Measurements from ENCODE around the gene MLKL.

The MLKL gene

GRCh38 chr16:74625500-74626350, 74.9 kb downstream of the MLKL start:
- Histone ChIP-seq H3K4me3 (ENCODE audit: low read depth, low read length) (no peak overlapping the region), H3K9me3 (ENCODE audit: severe bottlenecking) (no peaks in the 10 kb centered on the region), H3K36me3 (peaks cover 97% of the 10 kb centered on the region), H3K27me3 (ENCODE audit: insufficient read depth, low read depth, severe bottlenecking) (no peaks in the 10 kb centered on the region), H3K27ac (no peak overlapping the region)
- TF ChIP-seq CTCF (IDR thresholded peaks at IDR 0.05; ENCODE audit: low read depth, low read length), result no peak
- DNase-seq, result no peak

GRCh38 chr16:74623839-74624235, 76.8 kb downstream of the MLKL start:
- H3K36me3 ChIP-seq, result peaks cover 90% of the 10 kb centered on the region
- no peak for TF ChIP-seq CTCF (IDR thresholded peaks at IDR 0.05; ENCODE audit: low read depth, low read length)
- no peaks in the 10 kb centered on the region for H3K9me3 ChIP-seq (ENCODE audit: severe bottlenecking)
- no peak overlapping the region for H3K27ac ChIP-seq
- no peak for DNase-seq
- no peaks in the 10 kb centered on the region for H3K27me3 ChIP-seq (ENCODE audit: insufficient read depth, low read depth, severe bottlenecking)
- no peak overlapping the region for H3K4me3 ChIP-seq (ENCODE audit: low read depth, low read length)

- Histone ChIP-seq H3K9me3 (ENCODE audit: severe bottlenecking) (no peaks in the 10 kb centered on the region), H3K4me3 (ENCODE audit: low read depth, low read length) (no peak overlapping the region), H3K27ac (no peak overlapping the region), H3K36me3 (peaks cover 85% of the 10 kb centered on the region), H3K27me3 (ENCODE audit: insufficient read depth, low read depth, severe bottlenecking) (no peaks in the 10 kb centered on the region)
- DNase-seq, result no peak
- peak; percentile 56 for TF ChIP-seq CTCF (IDR thresholded peaks at IDR 0.05; ENCODE audit: low read depth, low read length)
These were observed 77.3 kb downstream of the MLKL start for GRCh38 chr16:74623214-74623838.

- H3K36me3 ChIP-seq, result peaks cover 72% of the 10 kb centered on the region
- H3K27ac ChIP-seq, result no peak overlapping the region
- H3K9me3 ChIP-seq (ENCODE audit: severe bottlenecking), result no peaks in the 10 kb centered on the region
- H3K4me3 ChIP-seq (ENCODE audit: low read depth, low read length), result no peak overlapping the region
- TF ChIP-seq CTCF (IDR thresholded peaks at IDR 0.05; ENCODE audit: low read depth, low read length), result no peak
- no peaks in the 10 kb centered on the region for H3K27me3 ChIP-seq (ENCODE audit: insufficient read depth, low read depth, severe bottlenecking)
- peak; percentile 46 for DNase-seq
These were observed 78.7 kb downstream of the MLKL start for GRCh38 chr16:74622005-74622404.

All from WERI-Rb-1 (cell line).